NOMO-1 treated with DMSO at 0.1 percent for 48 hours (cell line): ENCODE measurements around the gene LCA5L.

ENCODE experiments used
- DNase-seq: peaks from one replicate; lab custom pipeline; 2025; ENCODE audit not compliant: unreplicated experiment; lab: John Stamatoyannopoulos, UW

The LCA5L gene

GRCh38 chr21:39359382-39359781 is 86.2 kb downstream of the LCA5L start:
- no peak for DNase-seq
